Suprapubic skin (tissue), 4 donors: ENCODE results near the gene PSMC2.

Experiments used
- EP300 ChIP-seq: sonication (generic); formaldehyde crosslinking; IDR thresholded peaks from one replicate; pipeline ENCODE4 v1.6.1; 2017; ENCODE audit warnings: antibody characterized with exemption
- POLR2A ChIP-seq, 2 donors: fragments of 450-650 bp; IDR thresholded peaks; one replicate each; pipeline ENCODE4 v1.6.1; 2017; ENCODE audit warnings: antibody characterized with exemption in 2 of 2, mild to moderate bottlenecking in 2 of 2, moderate library complexity in 2 of 2
- POLR2AphosphoS5 ChIP-seq, 3 donors: sonication (generic); formaldehyde crosslinking; IDR thresholded peaks; one replicate each; pipeline ENCODE4 v1.6.1; 2017; ENCODE audit warnings: antibody characterized with exemption in 3 of 3
- TF ChIP-seq, protein P1 (sequence below), 2 donors: fragments of 200-600 bp in 1 of 2; fragments of 450-650 bp in 1 of 2; sonication (generic) in 1 of 2; IDR thresholded peaks; one replicate each; pipeline ENCODE4 v1.5.1; 2016 to 2019; ENCODE audit warnings: antibody characterized with exemption in 2 of 2, mild to moderate bottlenecking in 1 of 2, moderate library complexity in 1 of 2

GRCh38 chr7:103389263-103389662 is 41.8 kb downstream of the PSMC2 start:
- TF ChIP-seq, protein P1, sequence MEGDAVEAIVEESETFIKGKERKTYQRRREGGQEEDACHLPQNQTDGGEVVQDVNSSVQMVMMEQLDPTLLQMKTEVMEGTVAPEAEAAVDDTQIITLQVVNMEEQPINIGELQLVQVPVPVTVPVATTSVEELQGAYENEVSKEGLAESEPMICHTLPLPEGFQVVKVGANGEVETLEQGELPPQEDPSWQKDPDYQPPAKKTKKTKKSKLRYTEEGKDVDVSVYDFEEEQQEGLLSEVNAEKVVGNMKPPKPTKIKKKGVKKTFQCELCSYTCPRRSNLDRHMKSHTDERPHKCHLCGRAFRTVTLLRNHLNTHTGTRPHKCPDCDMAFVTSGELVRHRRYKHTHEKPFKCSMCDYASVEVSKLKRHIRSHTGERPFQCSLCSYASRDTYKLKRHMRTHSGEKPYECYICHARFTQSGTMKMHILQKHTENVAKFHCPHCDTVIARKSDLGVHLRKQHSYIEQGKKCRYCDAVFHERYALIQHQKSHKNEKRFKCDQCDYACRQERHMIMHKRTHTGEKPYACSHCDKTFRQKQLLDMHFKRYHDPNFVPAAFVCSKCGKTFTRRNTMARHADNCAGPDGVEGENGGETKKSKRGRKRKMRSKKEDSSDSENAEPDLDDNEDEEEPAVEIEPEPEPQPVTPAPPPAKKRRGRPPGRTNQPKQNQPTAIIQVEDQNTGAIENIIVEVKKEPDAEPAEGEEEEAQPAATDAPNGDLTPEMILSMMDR (IDR thresholded peaks at IDR 0.05): no peak
- TF ChIP-seq POLR2AphosphoS5 (IDR thresholded peaks at IDR 0.05) (no peak), POLR2A (IDR thresholded peaks at IDR 0.05) (no peak), EP300 (no peak)
